K562 (cell line): ENCODE measurements around the gene TTC31.

Experiments used
- BHLHE40 ChIP-seq: IDR thresholded peaks from 2 replicates; pipeline ENCODE4 v1.6.1; 2011; ENCODE audit warnings: low read length, improper control_type of control experiment
- CREM ChIP-seq: IDR thresholded peaks from 2 replicates; pipeline ENCODE4 v1.6.1; 2014; ENCODE audit warnings: antibody characterized with exemption, low read depth
- E2F6 ChIP-seq, 2 experiments: IDR thresholded peaks; 2 replicates each; pipeline ENCODE4 v1.6.1; 2011; ENCODE audit warnings: borderline replicate concordance in 1 of 2, control low read depth in 1 of 2, low read depth in 1 of 2, low read length in 1 of 2, mild to moderate bottlenecking in 1 of 2, mixed read lengths in 1 of 2, moderate library complexity in 1 of 2; ENCODE audit not compliant: insufficient read depth in 1 of 2, insufficient read length in 1 of 2, poor library complexity in 1 of 2, severe bottlenecking in 1 of 2; ENCODE audit errors: extremely low read depth in 1 of 2
- ELF4 ChIP-seq: fragments of 450-650 bp; formaldehyde crosslinking; IDR thresholded peaks from 2 replicates; pipeline ENCODE4 v1.4.0; 2022; ENCODE audit warnings: missing genetic modification characterization
- EP300 ChIP-seq: IDR thresholded peaks from 2 replicates; pipeline ENCODE4 v1.6.1; 2012; ENCODE audit warnings: low read length, improper control_type of control experiment
- ESRRA ChIP-seq: fragments of 450-650 bp; IDR thresholded peaks from 2 replicates; pipeline ENCODE4 v1.6.1; 2014; ENCODE audit warnings: low read depth, mild to moderate bottlenecking, moderate library complexity, borderline replicate concordance
- HNRNPL ChIP-seq: fragments of 200-400 bp; formaldehyde crosslinking; IDR thresholded peaks from 2 replicates; pipeline ENCODE4 v1.6.1; 2017; ENCODE audit warnings: low read depth, mild to moderate bottlenecking, low read length
- JUN ChIP-seq, 2 experiments: sonication (generic) in 1 of 2; formaldehyde crosslinking in 1 of 2; IDR thresholded peaks; 2 replicates each; pipeline versions ENCODE4 v1.6.1 to v1.8.0; 2012 to 2022; ENCODE audit warnings: borderline replicate concordance in 2 of 2, mild to moderate bottlenecking in 2 of 2, improper control_type of control experiment in 1 of 2, low read depth in 1 of 2, low read length in 1 of 2, missing genetic modification reagents in 1 of 2
- MYC ChIP-seq, 2 experiments: fragments of 250-450 bp in 1 of 2; sonication (Bioruptor Pico) in 1 of 2; IDR thresholded peaks; 2 replicates each; pipeline versions ENCODE4 v1.5.1 to v1.6.1; 2012 to 2021; ENCODE audit warnings: low read depth in 2 of 2, borderline replicate concordance in 1 of 2, improper control_type of control experiment in 1 of 2, low read length in 1 of 2, mild to moderate bottlenecking in 1 of 2, moderate library complexity in 1 of 2
- NCOA1 ChIP-seq: fragments of 450-650 bp; IDR thresholded peaks from 2 replicates; pipeline ENCODE4 v1.6.1; 2016; ENCODE audit warnings: low read depth
- POLR2A ChIP-seq: fragments of 450-650 bp; conservative IDR thresholded peaks from 2 replicates; pipeline ENCODE4 v1.6.1; 2016
- TCF7L2 ChIP-seq: fragments of 150-350 bp; IDR thresholded peaks from 2 replicates; pipeline ENCODE4 v1.6.1; 2016; ENCODE audit warnings: low read depth, mild to moderate bottlenecking, low read length, moderate library complexity
- TEAD1 ChIP-seq, 2 experiments: fragments of 450-650 bp in 1 of 2; sonication (generic) in 1 of 2; formaldehyde crosslinking; IDR thresholded peaks; 2 replicates each; pipeline versions ENCODE4 v1.4.0 to v1.8.0; 2020 to 2022; ENCODE audit warnings: mild to moderate bottlenecking in 2 of 2, missing genetic modification reagents in 1 of 2
- TF ChIP-seq, protein P1 (sequence below), 3 experiments: IDR thresholded peaks in 2 of 3; conservative IDR thresholded peaks in 1 of 3; 2 replicates each; pipeline ENCODE4 v1.5.1; 2011 to 2012; ENCODE audit warnings: low read length in 3 of 3, mild to moderate bottlenecking in 3 of 3, control low read depth in 2 of 3, improper control_type of control experiment in 1 of 3, inconsistent platforms in 1 of 3, low read depth in 1 of 3, mixed read lengths in 1 of 3, moderate library complexity in 1 of 3; ENCODE audit not compliant: insufficient read depth in 2 of 3

- TF ChIP-seq JUN (IDR thresholded peaks at IDR 0.05; ENCODE audit: borderline replicate concordance, low read depth, low read length) (no peak), JUN (CRISPR knock-in tag; IDR thresholded peaks at IDR 0.05; ENCODE audit: borderline replicate concordance) (no peak), E2F6 (IDR thresholded peaks at IDR 0.05; ENCODE audit: borderline replicate concordance in 1 of 2, extremely low read depth in 1 of 2, insufficient read depth in 1 of 2, insufficient read length in 1 of 2, low read depth in 1 of 2, low read length in 1 of 2, poor library complexity in 1 of 2, severe bottlenecking in 1 of 2) (peak; percentile 47 to 51), NCOA1 (peak; percentile 74), POLR2A (peak; percentile 95), HNRNPL (no peak), ELF4 (CRISPR knock-in tag) (no peak; the same call in 1 of the 2 replicates), EP300 (peak; percentile 33; the same call in 1 of the 2 replicates), ESRRA (peak; percentile 66), BHLHE40 (no peak), MYC (IDR thresholded peaks at IDR 0.05; ENCODE audit: low read depth, low read length) (peak; percentile 56; the same call in 1 of the 2 replicates), MYC (CRISPR knock-in tag; IDR thresholded peaks at IDR 0.05; ENCODE audit: borderline replicate concordance, low read depth) (peak; percentile 88), TCF7L2 (no peak), CREM (peak; percentile 94), TEAD1 (CRISPR knock-in tag; IDR thresholded peaks at IDR 0.05) (peak; percentile 8 to 53; a peak in 2 of 4 replicates)
- TF ChIP-seq, protein P1, sequence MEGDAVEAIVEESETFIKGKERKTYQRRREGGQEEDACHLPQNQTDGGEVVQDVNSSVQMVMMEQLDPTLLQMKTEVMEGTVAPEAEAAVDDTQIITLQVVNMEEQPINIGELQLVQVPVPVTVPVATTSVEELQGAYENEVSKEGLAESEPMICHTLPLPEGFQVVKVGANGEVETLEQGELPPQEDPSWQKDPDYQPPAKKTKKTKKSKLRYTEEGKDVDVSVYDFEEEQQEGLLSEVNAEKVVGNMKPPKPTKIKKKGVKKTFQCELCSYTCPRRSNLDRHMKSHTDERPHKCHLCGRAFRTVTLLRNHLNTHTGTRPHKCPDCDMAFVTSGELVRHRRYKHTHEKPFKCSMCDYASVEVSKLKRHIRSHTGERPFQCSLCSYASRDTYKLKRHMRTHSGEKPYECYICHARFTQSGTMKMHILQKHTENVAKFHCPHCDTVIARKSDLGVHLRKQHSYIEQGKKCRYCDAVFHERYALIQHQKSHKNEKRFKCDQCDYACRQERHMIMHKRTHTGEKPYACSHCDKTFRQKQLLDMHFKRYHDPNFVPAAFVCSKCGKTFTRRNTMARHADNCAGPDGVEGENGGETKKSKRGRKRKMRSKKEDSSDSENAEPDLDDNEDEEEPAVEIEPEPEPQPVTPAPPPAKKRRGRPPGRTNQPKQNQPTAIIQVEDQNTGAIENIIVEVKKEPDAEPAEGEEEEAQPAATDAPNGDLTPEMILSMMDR (IDR thresholded peaks at IDR 0.05 in 2 of 3, conservative IDR thresholded peaks at IDR 0.05 in 1 of 3; ENCODE audit: insufficient read depth in 2 of 3, low read depth in 1 of 3, low read length in 3 of 3): peak in 1 of 3 experiments; percentile 11; a peak in 2 of 6 replicates
Measured at GRCh38 chr2:74472086-74472944, 10.6 kb upstream of the TTC31 start, which contains the start of gene MRPL53.
